GM21576 (cell line): ENCODE results near the gene ACIN1.

ENCODE experiments used
- ATAC-seq: cut with Tn5 transposase; IDR thresholded peaks from one replicate; pipeline ENCODE4 v1.9.1; 2021; ENCODE audit warnings: mild to moderate bottlenecking, moderate library complexity; ENCODE audit not compliant: unreplicated experiment

The ACIN1 gene

DNA sequence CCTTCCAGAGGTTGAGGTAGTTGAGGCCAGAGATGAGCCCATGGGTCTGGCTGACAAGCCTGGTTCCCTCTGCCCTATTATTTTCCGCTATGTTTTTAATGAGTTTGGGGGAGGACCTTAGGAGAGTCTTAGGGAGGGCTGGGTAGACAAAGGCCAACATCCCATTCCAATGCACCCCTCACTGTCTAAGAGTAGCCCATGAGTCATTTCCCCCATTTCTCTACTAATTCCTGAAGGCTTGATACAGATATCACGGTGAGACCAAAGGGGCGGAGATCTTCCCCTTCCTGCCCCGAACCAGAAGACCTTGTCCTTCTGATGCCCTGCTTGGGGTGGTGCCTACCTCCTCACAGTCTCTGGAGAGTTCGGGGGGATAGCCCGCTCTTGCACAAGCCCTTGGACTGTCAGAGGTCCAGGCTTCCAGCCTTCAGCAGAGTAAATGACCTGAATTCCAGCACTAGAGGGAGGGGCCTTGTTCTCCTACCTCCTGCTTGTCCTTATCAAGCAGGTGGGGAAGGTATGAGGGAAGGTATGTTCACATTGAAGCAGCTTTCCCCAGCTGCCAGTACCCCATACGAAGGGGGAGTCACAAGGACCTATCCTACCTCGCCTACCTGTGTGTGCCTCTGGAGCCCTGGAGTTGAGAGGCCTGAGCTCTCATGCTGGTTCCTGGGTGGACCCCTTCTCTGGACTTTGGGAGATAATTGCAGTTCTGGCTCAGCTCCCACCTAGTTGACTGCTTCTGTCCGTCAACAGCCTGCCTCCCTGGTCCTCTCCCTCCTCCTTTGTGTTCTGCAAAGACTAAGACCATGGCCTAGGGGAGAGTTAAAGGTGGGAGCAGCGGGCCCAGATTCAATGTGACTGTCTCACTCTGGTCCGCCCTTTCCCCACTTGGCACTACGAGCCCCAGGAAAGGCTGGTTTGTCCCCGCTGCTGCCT, 49.2 kb downstream of the ACIN1 start:
- no peak for ATAC-seq

DNA sequence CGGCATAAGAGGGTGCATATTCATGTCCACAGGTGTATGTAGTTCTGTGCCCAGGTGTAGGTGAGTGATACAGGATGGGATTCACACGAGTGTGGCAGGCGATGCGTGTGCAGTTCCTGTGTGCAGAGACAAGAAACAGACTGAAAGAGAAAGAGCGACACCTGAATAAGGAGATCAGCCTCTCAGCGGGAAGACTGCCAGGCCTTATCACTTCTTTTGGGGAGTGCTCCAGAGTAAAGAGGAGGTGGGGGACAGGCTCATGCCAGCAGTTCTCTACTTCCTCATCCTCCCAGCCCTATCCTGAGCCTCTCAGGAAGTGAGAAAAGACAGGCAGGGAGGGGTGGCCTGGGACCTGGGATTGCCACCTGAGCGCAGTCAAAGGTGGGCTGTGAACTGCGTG, 50.1 kb downstream of the ACIN1 start:
- ATAC-seq, result no peak

DNA sequence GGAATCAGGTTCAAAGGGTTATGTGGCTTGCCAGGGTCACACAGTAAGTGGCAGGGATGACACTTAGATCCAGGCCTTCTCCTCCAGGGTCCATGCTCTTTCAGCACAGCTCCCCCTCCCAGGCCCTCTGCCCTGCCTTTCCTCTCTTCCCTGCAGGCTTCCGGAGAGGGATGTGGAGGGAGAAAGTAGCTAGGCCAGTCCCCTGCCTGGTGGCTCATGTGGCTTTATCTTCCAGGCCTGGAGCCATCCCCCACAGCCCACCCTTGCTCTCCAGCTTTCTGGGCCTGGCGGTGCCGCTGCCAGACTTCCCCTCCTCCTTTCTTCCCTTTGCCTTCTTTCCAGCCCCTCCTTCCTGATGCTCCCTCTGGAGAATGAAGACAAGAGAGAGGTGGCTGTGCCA, 51.2 kb downstream of the ACIN1 start:
- ATAC-seq, result no peak

DNA sequence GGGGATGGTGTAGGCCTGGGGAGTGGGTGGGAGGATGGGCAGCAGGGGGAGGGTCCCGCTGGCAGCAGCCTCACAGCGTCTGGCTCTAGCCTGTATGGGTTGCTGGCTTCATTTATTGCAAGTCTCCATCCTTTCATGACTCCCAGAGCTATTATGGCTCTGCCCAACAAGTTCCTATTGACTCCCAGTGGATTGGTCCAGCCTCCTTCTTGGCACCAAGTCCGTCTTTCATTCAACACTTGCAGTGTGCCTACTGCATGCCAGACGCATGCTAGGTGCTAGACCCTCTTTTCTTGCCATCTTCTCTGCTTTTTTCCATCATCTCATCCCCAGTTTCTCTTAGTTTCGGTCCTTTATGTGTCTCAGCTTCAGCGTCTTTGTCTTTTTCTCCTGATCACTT, 51.8 kb downstream of the ACIN1 start:
- ATAC-seq, result no peak

DNA sequence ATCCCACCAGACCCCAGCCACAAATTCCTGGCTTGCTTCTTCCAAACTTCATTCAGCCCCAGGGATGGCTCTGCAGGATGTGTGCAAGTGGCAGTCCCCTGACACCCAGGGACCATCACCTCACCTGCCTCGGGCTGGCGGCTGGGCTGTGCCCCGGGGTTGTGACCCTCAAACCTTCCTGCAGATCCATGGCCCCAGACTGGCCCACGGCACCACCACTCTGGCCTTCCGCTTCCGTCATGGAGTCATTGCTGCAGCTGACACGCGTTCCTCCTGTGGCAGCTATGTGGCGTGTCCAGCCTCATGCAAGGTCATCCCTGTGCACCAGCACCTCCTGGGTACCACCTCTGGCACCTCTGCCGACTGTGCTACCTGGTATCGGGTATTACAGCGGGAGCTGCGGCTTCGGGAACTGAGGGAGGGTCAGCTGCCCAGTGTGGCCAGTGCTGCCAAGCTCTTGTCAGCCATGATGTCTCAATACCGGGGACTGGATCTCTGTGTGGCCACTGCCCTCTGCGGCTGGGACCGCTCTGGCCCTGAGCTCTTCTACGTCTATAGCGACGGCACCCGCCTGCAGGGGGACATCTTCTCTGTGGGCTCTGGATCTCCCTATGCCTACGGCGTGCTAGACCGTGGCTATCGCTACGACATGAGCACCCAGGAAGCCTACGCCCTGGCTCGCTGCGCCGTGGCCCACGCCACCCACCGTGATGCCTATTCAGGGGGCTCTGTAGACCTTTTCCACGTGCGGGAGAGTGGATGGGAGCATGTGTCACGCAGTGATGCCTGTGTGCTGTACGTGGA, 52.6 kb downstream of the ACIN1 start, which contains the start of gene PSMB11:
Gene PSMB11, plus strand, starts transcription at position 51 of the 804 bp plus-strand sequence. Its CDS starts 14 bp downstream, at position 65.
- ATAC-seq, result no peak

DNA sequence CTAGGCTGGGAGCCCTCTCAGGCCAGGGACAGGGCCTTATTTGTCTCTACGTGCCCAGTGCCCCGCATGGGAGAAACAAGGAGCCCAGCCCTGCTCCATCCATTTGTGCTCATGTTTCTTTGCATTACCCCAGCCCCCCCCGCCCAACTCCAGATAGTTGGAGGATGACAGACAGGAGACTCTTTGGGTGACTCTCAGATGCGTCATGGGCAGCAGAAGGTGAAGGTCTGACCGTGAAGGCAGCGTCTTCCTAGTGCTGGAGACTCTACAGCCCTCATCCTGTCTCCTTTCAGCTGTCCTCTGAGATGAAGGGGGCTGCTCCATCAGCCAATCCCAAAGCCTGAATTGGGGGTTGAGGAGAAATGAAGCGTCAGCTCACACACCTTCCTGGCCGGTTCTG, 53.2 kb downstream of the ACIN1 start:
- no peak for ATAC-seq

DNA sequence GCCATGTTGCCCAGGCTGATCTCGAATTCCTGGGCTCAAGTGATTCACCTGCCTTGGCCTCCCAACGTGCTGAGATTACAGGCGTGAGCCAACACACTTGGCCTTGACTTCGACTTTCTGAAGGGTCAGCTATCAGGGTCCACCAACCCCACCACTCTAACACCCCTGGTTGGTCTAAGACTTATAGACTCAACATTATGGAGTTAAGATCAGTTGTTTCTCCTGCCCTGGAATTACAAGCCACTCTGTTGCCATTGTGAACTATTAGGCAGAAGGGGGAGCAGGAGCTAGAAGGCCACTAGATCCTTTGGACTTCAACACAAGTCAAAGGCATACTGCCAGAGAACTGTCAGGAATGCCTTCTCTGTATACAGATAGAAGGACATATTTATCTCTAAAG, 54.8 kb downstream of the ACIN1 start:
- no peak for ATAC-seq

DNA sequence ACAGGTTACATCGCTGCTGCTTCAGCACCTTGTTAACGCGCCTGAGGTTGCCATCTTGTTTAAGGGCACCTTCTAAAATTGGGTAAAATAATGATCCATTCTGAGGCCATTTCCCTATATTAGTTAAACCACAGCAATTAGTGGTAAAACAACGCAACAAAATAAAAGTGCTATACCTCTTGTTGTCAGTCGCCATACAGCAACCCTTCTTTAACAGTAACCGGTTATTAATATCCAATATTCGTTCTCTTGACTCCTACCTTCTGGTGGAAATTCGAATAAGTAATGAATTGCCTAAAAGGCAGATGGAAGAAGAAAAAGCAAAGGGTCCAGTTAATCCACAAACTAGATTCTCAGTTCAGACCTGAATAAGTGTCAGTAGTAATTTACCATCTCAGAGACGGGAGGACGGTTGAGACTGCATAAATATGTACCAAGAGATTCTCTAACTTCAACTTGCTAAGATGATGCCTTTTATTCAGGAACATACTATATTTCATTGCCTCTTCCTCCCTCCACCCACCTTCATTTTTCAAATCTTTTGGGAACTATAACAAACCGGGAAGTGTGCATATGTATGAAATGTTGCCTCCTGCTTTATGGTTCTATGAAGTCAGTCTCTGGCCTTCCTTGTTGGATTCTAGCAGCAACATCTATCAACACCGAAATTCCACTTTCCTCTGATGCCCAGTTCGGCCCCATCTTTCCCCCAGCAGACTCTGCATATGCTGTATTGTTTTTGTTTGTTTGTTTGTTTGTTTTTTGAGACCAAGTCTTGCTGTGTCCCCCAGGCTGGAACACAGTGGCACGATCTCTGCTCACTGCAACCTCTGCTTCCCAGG, 59.4 kb downstream of the ACIN1 start:
- ATAC-seq, result no peak

DNA sequence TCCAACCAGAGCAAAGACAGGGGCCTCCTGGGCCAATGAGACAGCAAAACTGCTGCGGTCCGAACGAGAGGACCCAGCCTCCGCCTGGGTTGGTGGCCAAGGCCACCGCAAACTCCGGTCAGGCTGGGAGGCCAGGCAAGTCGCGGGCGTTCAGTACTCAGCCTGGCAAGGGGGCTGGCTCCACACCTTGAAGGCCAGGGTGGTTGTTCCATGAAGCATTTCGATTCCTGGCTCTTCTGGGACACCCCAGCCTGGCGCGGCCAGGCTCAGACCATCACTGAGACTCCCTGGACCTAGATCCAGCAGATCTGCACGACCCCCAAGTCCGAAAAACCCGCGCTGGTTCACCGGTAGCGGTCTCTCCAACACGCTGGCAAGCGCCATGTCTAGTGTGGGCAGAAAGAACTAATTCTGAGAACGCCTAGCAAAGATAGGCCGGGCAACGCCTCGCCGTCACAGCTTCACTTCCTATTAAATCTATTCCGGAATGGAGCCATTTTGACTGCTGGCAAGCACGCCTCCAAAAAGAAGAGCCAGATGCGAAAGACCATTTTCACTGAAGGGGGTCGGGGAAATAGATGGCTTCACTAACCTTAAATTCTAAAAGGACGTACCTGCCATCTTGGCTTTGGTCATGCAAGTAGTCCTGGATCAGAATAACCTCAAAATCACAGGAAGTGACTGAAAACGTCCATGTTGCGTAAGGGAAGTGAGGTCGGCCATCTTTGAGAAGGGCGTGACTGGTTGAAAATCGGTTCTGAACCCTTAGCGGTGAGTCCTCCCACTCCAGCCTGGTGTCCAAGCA, 60.2 kb downstream of the ACIN1 start, which contains the start of gene PSMB5:
Gene PSMB5, minus strand, starts transcription at position 403 of the 805 bp plus-strand sequence. Its CDS starts 19 bp downstream, at position 384.
- peak; percentile 92 for ATAC-seq

DNA sequence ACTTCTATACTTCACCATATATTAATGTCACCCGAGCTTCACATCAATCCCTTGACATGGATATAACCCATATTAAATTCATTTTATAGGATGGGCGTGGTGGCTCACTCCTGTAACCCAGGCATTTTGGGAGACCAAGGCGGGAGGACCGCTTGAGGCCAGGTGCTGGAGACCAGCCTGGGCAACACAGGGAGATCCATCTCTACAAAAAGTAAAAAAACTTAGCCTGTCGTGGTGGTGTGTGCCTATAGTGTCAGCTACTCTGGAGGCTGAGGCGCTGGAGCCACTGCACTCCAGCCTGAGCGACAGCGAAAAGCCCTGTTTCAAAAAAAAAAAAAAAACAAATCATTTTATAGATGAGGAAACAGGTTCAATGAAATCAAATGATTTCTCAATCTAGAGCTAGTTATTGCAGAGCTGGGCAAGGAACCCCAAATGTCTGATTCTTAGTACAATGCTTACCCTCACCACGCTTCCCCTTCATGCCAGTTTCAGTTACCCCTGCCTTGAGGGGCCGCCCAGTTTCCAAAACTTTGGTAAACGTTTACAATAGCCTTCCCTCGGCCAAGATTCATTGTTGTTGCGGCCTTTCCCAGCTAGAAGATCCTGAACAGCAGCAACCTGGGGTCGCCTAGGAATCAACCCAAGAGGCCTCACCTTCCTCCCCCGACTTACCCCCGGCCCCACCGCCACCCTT, 61.0 kb downstream of the ACIN1 start:
- no peak for ATAC-seq

GRCh38 chr14:23033251-23033727, 61.6 kb downstream of the ACIN1 start:
- ATAC-seq, result no peak

DNA sequence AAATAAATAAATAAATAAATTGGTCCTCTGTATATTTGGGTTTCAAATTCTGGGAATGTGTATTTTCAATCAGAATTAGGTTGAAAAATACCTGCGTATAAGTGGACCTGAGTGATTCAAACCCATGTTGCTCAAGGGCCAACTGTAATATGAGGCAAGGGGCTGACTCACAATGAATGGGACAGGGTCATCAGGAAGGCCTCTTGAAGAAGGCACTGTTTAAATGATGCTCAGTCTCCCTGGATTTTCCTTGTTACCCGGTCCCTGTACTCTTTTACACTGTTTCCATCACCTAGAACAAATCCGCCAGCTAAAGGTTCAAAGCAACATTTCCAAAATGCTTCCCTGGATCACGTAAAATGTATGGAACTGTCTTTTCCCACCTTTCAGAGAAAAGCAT, 64.0 kb downstream of the ACIN1 start:
- no peak for ATAC-seq

GRCh38 chr14:23028799-23029198, 66.1 kb downstream of the ACIN1 start:
- ATAC-seq, result no peak

DNA sequence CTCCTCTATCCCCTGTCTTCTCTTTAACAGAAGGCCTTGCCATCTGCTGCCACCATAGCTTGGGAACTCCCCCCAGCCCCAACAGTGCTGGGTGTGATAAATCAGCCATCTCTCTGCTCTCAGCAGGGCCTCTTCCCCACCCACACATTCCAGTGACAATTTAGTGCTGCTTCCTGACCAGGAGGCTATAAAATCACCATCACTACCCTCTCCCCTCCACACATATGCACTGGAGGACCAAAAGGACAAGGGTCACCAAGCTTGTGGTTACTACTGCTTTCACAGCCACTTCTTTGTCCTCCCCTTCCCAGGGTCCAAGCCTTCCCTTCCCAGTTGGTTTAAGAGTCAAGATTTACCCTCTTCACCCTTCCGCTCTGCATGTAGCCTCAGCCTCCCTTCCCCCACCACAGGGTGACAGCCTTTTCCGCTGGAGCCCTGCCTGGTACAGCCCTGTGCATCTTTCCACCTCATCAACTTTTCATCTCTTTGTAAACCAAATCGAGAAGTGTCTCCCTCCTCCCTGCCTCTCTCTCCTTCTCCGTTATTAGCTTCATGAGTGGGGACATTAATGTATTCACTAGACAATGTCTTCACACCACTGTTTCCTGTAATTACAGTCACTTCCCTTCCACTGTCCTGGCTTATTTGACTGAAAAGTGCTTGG, 69.7 kb downstream of the ACIN1 start:
- no peak for ATAC-seq

DNA sequence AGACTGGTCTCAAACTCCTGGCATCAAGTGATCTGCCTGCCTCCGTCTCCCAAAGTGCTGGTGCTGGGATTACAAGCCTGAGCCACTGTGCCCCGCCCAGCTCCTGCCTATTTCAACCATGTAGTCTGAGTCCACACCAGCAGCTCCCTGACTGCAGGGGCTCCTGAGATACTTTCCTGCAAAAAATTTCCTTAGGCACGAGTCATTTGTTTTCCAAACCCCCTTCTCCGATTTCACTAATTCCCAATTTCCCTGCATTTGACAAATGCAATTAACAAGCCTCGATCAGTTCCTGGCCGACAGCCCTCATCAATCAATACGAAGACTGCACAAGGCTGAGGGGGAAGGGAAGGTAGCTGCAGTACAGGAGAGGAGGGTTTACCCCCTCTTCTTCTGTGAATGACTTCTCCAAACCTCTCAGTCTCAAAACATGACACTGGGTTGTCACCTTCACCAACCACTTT, 70.3 kb downstream of the ACIN1 start:
- no peak for ATAC-seq

- no peak for ATAC-seq
These were observed 71.2 kb downstream of the ACIN1 start for GRCh38 chr14:23023795-23024152.

DNA sequence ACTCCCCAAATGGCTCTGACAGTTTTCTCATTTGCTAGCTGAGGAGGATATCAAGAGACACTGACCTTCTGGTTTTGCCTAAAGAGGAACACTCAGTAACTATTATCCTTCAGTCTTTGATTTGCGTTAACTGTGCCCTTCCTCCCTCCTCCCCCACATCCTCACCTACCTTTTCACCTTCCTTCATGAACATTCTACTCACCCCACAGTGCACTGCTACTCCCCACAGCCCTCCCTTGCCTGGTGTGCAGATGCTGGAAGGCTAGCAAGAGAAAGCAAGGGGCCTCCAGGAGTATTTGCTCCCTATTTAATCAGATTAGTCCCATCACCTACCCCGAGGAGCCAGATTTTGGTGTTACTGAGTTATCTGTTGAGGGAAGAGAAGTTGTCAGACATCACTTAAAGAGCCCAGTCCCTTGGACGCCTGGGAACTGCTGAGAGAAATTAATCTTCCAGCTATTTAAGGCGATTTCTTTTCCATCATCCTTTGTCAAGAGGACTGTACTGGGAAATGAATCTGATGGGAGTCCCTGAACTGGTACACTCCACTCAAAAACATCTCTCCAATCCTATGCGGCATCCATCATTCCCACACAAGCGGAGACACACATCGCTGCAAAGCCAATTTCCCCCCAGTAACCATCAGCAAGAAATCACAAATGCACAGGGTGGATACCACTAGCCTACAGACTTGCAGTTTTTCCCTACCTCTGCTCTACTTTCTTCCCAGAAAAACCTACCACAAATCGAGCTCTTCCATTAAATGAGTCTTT, 71.7 kb downstream of the ACIN1 start:
- no peak for ATAC-seq

DNA sequence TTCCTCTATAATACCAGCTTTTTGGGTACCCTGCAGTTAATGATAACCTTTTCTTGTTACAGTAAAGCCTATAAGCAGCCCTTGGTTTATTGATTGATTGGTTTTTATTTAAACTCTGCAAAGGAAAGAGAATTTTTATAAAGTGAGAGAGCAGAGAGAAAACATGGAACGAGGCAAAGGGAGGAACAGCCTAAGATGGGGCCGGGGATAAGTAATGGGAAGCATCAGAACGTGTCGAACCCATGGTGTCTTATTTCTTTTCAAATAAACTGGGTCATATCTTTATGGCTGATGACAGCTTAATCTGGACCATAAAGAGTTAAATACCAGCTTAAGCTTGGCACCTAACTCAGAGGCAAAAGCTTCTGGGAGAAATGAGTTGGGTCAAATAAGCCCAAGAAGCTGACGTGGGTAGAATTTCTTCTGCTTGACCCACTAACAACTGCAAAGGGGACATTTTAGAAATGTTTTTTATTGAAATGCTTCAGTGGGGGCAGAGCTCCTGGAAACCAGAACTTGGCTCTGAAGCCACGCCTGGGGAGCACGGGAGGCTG, 73.0 kb downstream of the ACIN1 start:
- ATAC-seq, result no peak
